ENCODE results near the gene KCNJ5. TPM values are rescaled to one million over a fixed set of nuclear protein-coding genes. Genes with fewer than 3 reads are reported as not detected.

The KCNJ5 gene
- total RNA-seq, 2 donors from 2014 or later = 6.3 to 13.7 TPM

GRCh38 chr11:128881221-128881620 lies 9.9 kb upstream of the KCNJ5 start:
- no peaks in the 10 kb centered on the region for H3K27me3 ChIP-seq
- no peak for TF ChIP-seq POLR2A (IDR thresholded peaks at IDR 0.05)
- no peak for TF ChIP-seq CTCF (IDR thresholded peaks at IDR 0.05)
- intact Hi-C loops (cut with DNase I) = no loop called here
- H3K27ac ChIP-seq = no peak overlapping the region
- ATAC-seq (no peak), DNase-seq (no peak)
- H3K4me1 ChIP-seq = peaks cover 18% of the 10 kb centered on the region
- WGBS, 2 donors = 85 to 90% methylated on average over 8 of the region's 8 CpGs
- no peaks in the 10 kb centered on the region for H3K9me3 ChIP-seq
- no peak overlapping the region for H3K4me3 ChIP-seq
- no peaks in the 10 kb centered on the region for H3K36me3 ChIP-seq (replicated peaks in 1 of 2; ENCODE audit: insufficient read depth in 1 of 2, low read depth in 2 of 2)

- Histone ChIP-seq H3K9me3 (no peaks in the 10 kb centered on the region), H3K4me1 (peaks cover 30% of the 10 kb centered on the region), H3K36me3 (replicated peaks in 1 of 2; ENCODE audit: insufficient read depth in 1 of 2, low read depth in 2 of 2) (no peaks in the 10 kb centered on the region), H3K27me3 (no peaks in the 10 kb centered on the region), H3K27ac (peak overlapping the region in 2 of 4 donors; percentile 24 to 44), H3K4me3 (no peak overlapping the region)
- DNase-seq (peak; percentile 56 to 75 (median 68)), ATAC-seq (peak; percentile 68)
- TF ChIP-seq POLR2A (IDR thresholded peaks at IDR 0.05) (no peak), CTCF (IDR thresholded peaks at IDR 0.05) (no peak)
- intact Hi-C loops (cut with DNase I) = loop anchor here (2.0 kb wide), 1 partner anchor 76 kb away; no protein-coding TSS in a partner anchor
- WGBS, 2 donors = 40 to 54% methylated on average over 5 of the region's 5 CpGs
Observed at GRCh38 chr11:128882451-128882850, 8.7 kb upstream of the KCNJ5 start.

- ATAC-seq = no peak
- Histone ChIP-seq H3K9me3 (no peaks in the 10 kb centered on the region), H3K36me3 (replicated peaks in 1 of 2; ENCODE audit: insufficient read depth in 1 of 2, low read depth in 2 of 2) (no peaks in the 10 kb centered on the region), H3K4me1 (peaks cover 44% of the 10 kb centered on the region), H3K4me3 (no peak overlapping the region), H3K27ac (no peak overlapping the region), H3K27me3 (no peaks in the 10 kb centered on the region)
- 35 to 43% methylated on average over 4 of the region's 4 CpGs for WGBS, 2 donors
- DNase-seq = no peak
- TF ChIP-seq POLR2A (IDR thresholded peaks at IDR 0.05) (no peak), CTCF (IDR thresholded peaks at IDR 0.05) (no peak)
- intact Hi-C loops (cut with DNase I) = no loop called here
Observed at GRCh38 chr11:128884054-128884453, 7.1 kb upstream of the KCNJ5 start.

GRCh38 chr11:128884703-128885338 lies 6.3 kb upstream of the KCNJ5 start:
- intact Hi-C loops (cut with DNase I) = no loop called here
- Histone ChIP-seq H3K27me3 (no peaks in the 10 kb centered on the region), H3K27ac (no peak overlapping the region), H3K9me3 (no peaks in the 10 kb centered on the region), H3K36me3 (replicated peaks in 1 of 2; ENCODE audit: insufficient read depth in 1 of 2, low read depth in 2 of 2) (no peaks in the 10 kb centered on the region), H3K4me3 (no peak overlapping the region), H3K4me1 (peaks cover 51% of the 10 kb centered on the region)
- TF ChIP-seq POLR2A (IDR thresholded peaks at IDR 0.05) (no peak), CTCF (IDR thresholded peaks at IDR 0.05) (peak; percentile 85 to 98 (median 95))
- DNase-seq (peak; percentile 75 to 81 (median 80)), ATAC-seq (peak; percentile 80)
- WGBS, 2 donors = 19 to 22% methylated on average over 12 of the region's 12 CpGs
